Stimulated activated CD8-positive, alpha-beta memory T cell treated with anti-CD3 and anti-CD28 coated beads, Interleukin-2, amount 100 ng/mL, for 48 hours (primary cell): ENCODE results near the gene SLC38A1.
"Not testable (repeated sequence)": the region's sequence is repeated elsewhere in the genome, so short reads cannot be mapped to it uniquely, and the experiment has no call there.

Experiments
- DNase-seq, 2 donors: peaks; one replicate each; pipeline ENCODE4 v3.0.0-alpha.2; 2020; ENCODE audit warnings: low read depth in 2 of 2

Gene SLC38A1

GRCh38 chr12:46167412-46167811 lies 101.4 kb downstream of the SLC38A1 start:
- no peak for DNase-seq

GRCh38 chr12:46165191-46165590 lies 103.7 kb downstream of the SLC38A1 start:
- no peak for DNase-seq

GRCh38 chr12:46164186-46164761 lies 104.6 kb downstream of the SLC38A1 start:
- DNase-seq = no peak

- not testable (repeated sequence) for DNase-seq
Observed at GRCh38 chr12:46162549-46163076, 106.2 kb downstream of the SLC38A1 start.

- DNase-seq = no peak
Observed at GRCh38 chr12:46160981-46161690, 107.7 kb downstream of the SLC38A1 start.

- DNase-seq = no peak
Observed at GRCh38 chr12:46160101-46160980, 108.5 kb downstream of the SLC38A1 start.

GRCh38 chr12:46159309-46159901 lies 109.4 kb downstream of the SLC38A1 start:
- no peak for DNase-seq

GRCh38 chr12:46158501-46158900 lies 110.3 kb downstream of the SLC38A1 start:
- DNase-seq = no peak

GRCh38 chr12:46154221-46154985 lies 114.4 kb downstream of the SLC38A1 start:
- DNase-seq = no peak

- DNase-seq = no peak
Observed at GRCh38 chr12:46153268-46153872, 115.5 kb downstream of the SLC38A1 start.

- no peak for DNase-seq
Observed at GRCh38 chr12:46152456-46152855, 116.4 kb downstream of the SLC38A1 start.

GRCh38 chr12:46150735-46151134 lies 118.1 kb downstream of the SLC38A1 start:
- no peak for DNase-seq

- no peak for DNase-seq
Observed at GRCh38 chr12:46149905-46150304, 118.9 kb downstream of the SLC38A1 start.

- no peak for DNase-seq
Observed at GRCh38 chr12:46149079-46149464, 119.8 kb downstream of the SLC38A1 start.

GRCh38 chr12:46148327-46149078 lies 120.3 kb downstream of the SLC38A1 start:
- DNase-seq = no peak

- no peak for DNase-seq
Observed at GRCh38 chr12:46147144-46147543, 121.7 kb downstream of the SLC38A1 start.

- no peak for DNase-seq
Observed at GRCh38 chr12:46145881-46146280, 123.0 kb downstream of the SLC38A1 start.

GRCh38 chr12:46144433-46144832 lies 124.4 kb downstream of the SLC38A1 start:
- no peak for DNase-seq

GRCh38 chr12:46136249-46136648 lies 132.6 kb downstream of the SLC38A1 start:
- DNase-seq = no peak

GRCh38 chr12:46135750-46136149 lies 133.1 kb downstream of the SLC38A1 start:
- no peak for DNase-seq
